NOMO-1 (cell line): Measurements from ENCODE around the gene FREY1.
A peak's percentile ranks its signal among the peaks of the same experiment; 100 is the strongest.

Experiments used
- DNase-seq, 2 experiments: peaks; one replicate each; lab custom pipeline; 2025; ENCODE audit not compliant: unreplicated experiment in 2 of 2; lab: John Stamatoyannopoulos, UW

Gene FREY1

DNA sequence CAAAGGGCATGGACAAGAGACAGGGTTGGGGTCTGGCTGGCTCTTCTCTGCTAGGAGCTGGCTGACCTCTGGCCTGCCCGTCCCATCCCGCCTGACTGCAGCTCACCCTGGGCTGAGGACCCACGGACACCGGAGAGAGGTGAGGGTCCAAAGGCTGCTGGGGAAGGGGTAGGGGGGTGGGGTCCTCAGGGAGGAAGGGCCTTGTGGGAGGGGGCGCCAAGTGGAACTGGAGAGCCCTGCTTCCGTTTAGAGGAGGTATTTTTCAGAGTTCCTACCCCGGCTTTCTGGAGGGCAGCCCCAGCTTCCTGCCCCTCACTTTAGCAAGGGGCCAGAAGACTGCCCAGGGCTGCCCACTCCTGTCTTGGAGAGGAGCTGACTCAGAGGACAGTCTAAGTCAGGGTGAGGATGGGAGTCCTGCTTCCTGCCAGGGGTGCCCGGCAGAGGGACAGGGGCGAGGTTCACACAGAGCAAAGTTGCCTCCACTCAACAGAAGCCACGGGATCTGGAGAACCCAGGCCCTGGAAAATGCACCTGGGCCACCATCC, 22.5 kb upstream of the FREY1 start:
- no peak for DNase-seq

DNA sequence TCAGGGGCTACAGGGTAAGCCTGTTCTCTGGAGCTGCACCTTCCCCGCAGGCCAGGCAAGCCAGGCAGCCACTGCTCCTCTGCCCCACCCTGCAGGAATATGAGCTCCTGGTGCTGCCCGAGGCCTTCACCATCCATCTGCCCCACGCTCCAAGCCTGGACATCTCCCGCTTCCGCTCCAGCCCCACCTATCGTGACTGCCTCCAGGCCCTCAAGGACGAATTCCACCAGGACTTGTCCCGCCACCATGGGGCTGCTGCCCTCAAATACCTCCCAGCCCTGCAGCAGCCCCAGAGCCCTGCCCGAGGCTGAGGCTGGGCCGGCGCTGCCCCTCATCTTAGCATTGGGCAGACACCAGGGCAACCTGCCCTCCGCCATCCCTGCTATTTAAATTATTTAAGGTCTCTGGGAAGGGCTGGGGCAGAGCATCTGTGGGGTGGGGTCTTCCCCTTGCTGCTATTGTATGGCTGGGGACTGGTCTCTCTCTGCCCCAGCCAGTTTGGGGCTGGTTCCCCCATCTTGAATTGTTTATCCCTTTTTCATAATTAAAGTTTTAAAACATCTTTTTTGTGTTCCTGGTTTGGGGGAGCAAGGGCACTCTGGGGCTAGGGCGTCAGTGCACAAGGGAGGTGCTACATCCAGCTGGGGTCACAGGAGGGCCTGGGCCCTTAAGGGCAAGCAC, 21.6 kb upstream of the FREY1 start:
- DNase-seq = no peak

DNA sequence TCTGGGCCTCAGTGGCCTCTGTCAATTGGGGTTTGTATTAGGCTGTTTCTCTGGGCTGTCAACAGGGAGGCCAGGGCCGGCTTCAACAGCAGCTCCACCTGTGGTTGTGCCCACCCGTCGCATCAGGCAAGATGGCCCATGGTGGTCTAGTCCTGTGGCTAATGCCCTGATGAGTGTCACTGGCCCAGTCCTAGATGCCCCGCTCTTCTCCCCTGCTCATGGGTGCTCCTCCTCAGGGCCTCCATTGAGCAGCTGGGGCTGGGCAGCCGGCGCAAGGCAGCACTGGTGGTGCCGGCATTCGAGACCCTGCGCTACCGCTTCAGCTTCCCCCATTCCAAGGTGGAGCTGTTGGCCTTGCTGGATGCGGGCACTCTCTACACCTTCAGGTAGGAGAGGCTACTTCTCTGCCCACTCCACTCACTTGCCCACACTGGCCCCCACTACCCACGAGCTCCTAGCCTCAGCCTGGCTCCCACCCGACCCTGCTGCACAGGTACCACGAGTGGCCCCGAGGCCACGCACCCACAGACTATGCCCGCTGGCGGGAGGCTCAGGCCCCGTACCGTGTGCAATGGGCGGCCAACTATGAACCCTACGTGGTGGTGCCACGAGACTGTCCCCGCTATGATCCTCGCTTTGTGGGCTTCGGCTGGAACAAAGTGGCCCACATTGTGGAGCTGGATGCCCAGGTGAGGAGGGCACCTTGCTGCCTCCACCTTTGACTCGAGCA, 20.8 kb upstream of the FREY1 start:
- DNase-seq = no peak

DNA sequence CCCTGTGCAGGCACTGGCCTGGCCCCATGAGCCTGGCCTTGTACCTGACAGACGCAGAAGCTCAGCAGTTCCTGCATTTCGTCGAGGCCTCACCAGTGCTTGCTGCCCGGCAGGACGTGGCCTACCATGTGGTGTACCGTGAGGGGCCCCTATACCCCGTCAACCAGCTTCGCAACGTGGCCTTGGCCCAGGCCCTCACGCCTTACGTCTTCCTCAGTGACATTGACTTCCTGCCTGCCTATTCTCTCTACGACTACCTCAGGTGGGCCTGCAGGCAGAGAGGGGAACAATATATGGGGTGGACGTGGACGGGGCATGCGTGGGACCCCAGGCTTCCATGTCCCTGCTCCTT, 20.2 kb upstream of the FREY1 start:
- no peak for DNase-seq

DNA sequence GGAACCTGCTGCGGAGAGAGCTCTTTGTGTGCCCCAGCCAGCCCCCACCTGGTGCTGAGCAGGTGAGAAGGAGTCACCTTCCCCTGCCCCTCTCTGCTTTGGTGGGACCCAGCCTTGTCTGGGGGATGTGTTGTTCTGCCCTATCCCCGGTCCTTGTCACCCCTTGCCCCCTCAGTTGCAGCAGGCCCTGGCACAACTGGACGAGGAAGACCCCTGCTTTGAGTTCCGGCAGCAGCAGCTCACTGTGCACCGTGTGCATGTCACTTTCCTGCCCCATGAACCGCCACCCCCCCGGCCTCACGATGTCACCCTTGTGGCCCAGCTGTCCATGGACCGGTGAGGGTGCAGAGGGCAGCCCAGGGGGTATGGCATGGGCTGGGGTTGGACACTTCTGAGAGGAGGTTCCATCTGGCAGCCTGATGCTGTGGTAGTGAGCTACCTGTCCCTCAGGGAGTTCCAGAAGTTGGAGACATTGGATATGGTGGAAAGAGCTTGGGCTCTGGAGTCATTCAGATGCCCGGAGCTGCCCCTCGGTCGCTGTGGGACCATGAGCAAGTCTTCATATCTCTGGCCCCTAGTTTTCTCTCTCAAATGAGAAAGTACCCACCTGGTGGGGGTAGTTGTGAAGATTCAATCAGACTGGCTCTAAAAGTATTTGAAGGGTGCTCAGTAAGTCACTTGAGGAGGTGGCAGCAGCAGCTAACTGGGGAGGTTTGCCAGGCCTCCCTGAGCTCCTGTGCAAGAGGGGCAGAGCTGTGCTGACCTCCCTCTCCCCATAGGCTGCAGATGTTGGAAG, 19.7 kb upstream of the FREY1 start:
- DNase-seq = no peak

DNA sequence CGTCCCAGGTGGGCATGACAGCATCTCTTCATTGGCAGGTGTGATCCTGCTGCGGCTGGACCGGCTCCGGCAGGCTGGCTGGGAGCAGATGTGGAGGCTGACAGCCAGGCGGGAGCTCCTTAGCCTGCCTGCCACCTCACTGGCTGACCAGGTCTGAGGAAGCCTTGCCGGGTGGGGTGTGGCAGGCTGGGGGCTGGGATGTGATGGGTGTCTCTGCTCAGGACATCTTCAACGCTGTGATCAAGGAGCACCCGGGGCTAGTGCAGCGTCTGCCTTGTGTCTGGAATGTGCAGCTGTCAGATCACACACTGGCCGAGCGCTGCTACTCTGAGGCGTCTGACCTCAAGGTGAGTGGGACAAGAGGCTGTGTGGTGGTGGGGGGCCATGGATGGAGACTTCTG, 18.9 kb upstream of the FREY1 start:
- no peak for DNase-seq

DNA sequence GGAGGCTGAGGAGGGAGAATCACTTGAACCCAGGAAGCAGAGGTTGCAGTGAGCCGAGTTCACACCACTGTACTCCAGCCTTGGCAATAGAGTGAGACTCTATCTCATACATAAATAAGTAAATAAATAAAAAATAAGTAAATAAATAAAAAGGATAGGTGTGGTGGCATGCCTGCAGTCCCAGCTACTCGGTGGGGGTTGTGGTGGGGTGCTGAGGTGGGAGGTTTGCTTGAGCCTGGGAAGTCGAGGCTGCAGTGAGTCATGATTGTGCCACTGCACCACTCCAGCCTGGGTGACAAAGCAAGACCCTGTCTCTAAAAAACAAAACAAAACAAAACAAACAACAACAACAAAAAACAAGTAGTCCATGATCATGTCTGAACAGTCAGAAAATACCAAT, 18.5 kb upstream of the FREY1 start:
- no peak for DNase-seq

DNA sequence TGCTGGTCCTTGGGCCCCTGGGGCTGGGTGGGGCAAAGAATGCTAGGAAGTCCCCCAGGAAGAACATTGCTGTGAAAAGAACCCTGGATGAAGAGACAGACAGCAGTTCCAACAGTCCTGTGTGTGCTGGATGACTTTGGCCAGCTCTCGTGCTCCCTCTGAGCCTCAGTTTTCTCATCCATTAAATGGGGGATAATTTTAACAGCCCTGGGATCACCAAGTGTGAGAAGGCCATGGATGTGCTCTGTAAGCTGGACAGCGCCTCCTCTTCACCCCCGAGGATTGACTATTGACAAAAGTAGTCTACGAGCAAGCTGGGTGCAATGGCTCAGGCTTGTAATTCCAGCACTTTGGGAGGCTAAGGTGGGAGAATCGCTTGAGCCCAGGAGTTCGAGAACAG, 17.9 kb upstream of the FREY1 start:
- DNase-seq = no peak

DNA sequence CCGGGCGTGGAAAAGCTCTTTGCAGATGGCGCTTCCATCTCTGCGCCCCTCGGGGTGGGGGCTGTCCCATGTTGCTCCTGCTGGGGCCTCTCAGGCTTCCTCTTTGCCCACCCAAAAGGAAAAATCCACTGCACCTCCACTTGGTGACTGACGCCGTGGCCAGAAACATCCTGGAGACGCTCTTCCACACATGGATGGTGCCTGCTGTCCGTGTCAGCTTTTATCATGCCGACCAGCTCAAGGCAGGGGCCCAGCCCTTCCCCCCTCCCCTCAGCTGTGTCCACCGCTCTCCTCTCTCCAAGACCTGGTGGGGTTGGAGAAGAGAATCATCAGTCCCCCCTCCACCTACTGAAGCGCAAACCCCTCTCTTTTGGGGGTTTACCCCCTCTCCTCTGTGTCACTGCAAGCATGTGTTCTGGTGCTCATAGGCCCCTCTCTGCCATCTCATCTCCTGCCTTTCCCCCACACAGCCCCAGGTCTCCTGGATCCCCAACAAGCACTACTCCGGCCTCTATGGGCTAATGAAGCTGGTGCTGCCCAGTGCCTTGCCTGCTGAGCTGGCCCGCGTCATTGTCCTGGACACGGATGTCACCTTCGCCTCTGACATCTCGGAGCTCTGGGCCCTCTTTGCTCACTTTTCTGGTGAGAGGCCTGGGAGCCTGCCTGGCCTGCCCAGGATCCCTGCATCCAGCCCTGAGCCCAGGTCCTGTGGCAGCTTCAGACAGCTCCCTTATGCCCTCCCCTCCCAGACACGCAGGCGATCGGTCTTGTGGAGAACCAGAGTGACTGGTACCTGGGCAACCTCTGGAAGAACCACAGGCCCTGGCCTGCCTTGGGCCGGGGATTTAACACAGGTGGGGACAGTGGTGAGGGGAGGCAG, 17.2 kb upstream of the FREY1 start:
- DNase-seq = no peak

DNA sequence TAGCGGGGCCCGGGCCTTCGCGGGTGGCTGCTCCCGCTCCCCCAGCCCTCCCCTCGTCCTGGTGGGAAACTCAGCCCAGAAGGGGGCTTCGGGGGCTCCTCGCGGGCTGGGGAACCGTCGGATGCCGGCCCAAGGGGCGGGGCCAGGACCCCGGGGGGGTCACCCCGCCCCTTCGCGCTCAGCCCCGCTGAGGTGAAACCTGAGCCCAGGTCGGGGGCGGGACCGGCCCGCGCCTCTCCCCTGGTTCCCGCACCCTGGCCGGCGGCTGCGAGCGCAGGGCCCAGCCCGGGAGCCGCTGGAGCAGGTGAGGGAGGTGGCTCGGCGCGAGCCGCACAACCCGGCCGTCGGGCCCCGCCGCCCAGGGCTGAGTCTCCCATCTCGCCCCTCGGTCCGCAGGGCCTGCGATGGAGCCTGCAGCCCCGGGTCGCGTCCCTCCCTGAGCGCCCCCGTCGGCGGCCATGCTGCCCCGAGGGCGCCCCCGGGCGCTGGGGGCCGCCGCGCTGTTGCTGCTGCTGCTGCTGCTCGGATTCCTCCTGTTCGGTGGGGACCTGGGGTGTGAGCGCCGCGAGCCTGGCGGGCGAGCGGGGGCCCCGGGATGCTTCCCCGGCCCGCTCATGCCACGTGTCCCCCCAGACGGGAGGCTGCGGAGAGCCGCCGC, 15.5 kb upstream of the FREY1 start, which contains the start of gene LARGE2:
LARGE2 (plus strand) TSS at position 232 of the 658 bp plus-strand sequence; CDS start at position 459, 227 bp downstream.
- no peak for DNase-seq

DNA sequence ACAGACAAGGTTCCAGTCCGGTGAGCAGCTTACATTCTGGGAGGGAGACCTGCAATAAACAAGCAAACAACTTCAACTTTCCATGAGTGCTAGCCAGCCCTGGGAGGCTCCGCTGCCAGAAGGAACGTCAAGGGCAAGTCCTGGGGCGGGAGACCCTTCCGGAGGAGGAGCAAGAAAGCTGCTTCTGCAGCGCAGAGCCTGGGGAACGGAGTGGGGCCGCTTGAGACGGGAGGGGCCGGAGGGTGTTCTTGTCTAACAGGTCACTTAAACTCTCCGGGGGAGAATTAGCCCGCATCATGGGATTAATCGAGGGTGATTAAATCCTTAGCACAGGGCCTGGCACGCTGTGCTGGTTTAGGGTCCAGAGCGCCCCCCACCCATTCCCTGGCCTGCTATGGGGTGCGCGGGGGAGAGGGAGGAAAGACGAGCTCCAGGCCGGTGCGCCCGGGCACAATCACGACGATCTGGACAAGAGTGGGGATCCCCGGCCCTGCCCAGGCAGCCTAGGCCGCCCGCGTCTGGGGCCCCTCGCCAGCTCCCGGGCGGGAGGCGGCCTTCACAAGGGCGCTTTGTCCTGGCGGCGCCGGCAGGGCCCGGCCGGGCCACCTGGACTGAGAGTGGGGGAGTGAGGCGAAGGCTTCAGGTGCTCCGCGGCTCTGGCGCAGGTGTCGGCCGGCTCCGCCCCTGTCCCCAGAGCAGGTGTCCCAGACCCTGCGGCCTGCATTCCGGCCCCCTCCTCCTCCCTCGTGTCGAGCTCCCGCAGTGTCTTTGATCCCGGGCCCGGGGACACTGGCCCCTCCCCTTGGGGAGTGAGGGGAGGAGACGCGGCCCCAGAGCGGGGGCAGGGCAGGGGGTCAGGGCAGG, 14.7 kb upstream of the FREY1 start:
- DNase-seq = no peak

DNA sequence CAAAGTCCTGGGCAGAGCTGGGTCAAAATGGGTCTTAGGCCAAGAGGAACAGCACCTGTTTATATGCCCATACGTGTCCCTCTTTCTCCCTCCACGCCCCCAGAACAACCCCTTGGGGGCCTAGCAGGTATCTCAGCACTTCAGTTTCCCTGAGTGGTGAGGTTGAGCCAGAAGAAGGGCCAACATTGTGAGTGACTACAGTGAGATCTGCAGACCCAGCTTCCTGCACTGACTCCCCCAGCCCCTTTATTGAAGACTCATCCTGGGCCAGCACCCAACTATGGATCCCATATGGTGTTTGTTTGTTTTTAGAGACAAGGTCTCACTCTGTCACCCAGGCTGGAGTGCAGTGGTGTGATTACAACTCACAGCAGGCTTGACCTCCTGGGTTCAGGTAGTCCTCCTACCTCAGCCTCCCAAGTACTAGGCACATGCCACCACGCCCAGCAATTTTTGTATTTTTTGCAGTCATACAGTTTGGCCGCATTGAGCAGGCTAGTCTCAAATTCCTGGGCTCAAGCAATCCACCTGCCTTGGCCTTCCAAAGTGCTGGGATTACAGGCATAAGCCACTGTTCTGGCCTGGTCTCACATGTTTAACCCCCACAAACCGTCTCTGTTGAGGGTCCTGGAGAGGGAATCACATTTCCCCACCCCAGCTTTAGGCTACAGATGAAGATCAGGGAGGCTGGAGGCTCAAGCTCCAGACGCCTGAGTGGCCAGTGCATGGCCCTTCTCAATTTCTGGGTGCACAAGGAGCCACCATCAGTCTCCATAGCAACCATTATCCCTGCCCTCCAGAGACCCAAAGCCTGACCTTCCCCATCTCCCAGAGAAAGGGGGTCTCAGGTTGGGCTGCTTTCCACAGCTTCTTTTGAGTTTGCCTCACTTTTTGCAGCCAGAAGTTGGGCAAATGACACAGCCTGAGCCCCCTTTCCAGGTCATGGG, 13.7 kb upstream of the FREY1 start:
- DNase-seq = no peak

DNA sequence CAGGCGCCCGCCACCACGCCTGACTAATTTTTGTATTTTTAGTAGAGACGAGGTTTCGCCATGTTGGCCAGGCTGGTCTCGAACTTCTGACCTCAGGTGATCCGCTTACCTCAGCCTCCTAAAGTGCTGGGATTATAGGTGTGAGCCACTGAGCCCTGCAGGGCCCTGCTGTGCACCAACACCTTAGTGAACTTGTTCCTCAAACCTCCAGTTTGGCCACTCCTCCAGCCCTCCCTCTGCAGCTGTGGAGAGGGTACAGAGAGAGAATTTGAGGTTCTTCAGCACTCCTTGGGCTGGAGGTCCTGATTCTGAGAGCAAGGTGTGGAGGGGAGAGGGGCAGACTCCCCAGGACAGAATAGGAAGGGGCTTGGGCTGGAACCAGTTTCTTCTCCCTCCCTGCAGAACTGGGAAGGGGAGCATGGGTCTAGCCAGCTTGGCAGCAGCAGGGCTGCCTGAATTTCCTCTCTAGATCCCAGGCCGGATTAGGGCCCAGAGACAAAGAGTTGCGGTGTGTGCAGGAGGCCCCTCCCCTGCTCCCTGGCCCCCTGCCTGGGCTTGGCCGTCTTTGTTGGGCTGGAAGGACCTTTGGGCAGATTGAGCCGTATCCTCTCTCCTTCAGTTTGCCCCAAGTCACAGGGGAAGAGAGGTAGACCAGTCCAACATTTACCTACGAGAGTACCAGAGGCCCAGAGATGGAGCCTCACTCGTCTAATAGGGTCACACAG, 12.9 kb upstream of the FREY1 start:
- DNase-seq = no peak

DNA sequence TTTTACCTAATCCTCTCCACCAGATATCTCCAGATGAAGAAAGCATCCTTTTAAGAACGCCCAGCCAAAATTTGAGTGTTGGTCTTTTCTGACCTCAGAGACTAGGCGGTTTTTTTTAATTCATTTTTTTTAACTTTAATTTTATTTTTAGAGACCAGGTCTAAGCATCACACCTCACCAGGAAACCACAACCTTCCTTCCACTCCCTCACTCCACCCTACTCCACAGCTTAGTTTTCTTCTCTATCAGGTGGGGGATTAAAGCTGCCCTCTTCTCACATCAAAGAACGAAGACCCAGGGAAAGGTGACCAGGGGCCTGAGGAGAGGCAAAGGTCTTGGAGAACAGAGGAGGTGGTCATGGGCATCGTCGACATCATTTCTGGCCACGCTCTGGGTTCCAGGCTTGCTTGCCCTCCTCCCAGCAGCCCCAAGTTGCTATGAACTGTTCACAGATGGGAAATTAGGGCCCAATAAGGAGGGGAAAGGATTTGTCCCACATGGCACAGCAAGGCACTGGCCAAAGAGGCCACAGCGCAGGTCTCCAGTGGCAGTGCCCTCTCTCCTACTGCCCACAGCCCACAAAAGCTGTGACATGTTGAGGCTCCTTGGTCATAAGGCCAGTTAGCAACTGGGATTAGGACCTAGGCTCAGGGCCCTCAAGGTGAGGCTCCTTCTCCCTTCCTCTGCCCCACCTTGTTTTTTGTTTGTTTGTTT, 12.0 kb upstream of the FREY1 start:
- DNase-seq = no peak

DNA sequence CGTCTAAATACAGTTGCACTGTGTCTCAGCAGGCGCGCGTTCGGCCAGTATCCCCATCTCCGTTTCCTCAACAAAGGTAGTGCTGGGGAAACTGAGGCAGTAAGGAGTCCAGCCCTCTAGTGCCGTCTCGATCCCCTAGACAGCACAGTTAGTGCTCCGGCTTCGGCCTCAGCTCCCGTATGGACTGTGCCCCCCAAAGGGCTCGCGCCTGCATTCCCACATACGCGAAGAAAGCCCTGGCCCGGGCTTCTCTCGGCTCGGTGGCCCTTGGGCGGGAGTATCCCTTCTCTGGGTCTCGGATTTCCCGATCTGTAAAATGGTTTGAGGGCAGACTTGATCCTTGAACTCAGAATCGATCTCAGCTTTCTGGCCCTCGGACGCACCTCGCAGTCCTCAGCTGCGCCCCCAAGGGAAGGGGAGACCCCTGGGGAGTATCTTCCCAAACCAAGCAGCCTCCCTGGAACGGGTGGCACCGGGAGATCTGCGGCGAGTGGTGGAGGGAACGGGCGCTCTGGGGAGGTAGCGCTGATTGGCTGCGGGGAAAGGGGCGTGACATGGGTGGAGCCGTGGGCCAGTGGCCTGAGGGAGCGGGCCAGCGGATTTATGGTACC, 11.4 kb upstream of the FREY1 start:
- DNase-seq = peak; percentile 61 to 71

DNA sequence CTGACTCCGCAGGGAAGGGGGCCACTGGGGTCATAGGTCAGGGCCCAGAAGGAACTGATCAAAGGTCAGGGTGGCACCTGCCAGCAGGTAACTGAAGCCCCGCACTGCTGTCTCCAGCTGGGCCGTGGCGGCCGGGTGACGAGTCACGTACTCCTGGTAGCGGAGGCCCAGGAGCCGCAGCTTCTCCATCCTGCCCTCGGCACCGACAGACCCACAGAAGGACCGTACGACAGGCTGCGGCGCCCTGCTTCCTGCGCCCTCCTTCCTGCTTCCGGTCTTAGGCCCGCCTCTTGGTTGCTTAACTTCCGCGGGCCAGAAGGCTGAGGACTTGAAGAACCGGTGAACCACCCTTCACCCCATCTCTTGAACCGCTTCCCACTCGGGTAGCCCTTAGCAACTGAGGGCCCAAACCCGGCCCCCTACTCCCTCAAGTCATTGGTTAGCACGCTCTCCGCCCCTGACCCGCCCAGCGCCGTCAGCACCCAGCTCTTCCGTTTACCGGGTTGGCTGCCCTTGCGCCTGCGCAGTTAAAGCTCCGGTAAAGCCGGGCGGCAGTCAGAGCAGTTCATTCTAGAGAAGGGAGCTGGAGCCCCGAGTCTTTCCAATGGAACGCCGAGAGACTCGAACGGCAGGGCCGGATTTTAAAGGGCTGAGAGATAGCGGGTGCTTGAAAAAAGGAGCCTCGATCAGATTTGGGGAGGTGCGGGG, 10.7 kb upstream of the FREY1 start, which contains the start of gene PEX16:
PEX16 (minus strand) TSS at position 255 of the 708 bp plus-strand sequence; CDS start at position 189, 66 bp downstream.
- DNase-seq = peak; percentile 99
